HL-60/S4 treated with retinoic acid at 250 ng/mL for 4 days and 3 days (cell line): Measurements from ENCODE around the gene KCNB1.

Experiments
- in situ Hi-C: fragments of 300-500 bp; cut with MboI; formaldehyde crosslinking; loops from 2 replicates; pipeline ENCODE4 v1.7.0; 2022; ENCODE audit warnings: low sequenced_read_pairs

Gene KCNB1

GRCh38 chr20:49475292-49476015 is 7.0 kb downstream of the KCNB1 start:
- in situ Hi-C loops, result no loop called here

- in situ Hi-C loops, result no loop called here
Measured at GRCh38 chr20:49471397-49471796, 11.1 kb downstream of the KCNB1 start.

- in situ Hi-C loops, result no loop called here
Measured at GRCh38 chr20:49470922-49471321, 11.5 kb downstream of the KCNB1 start.

GRCh38 chr20:49469060-49469459 is 13.4 kb downstream of the KCNB1 start:
- in situ Hi-C loops, result no loop called here

GRCh38 chr20:49468412-49468811 is 14.1 kb downstream of the KCNB1 start:
- in situ Hi-C loops, result no loop called here

- in situ Hi-C loops, result no loop called here
Measured at GRCh38 chr20:49466114-49466912, 16.2 kb downstream of the KCNB1 start.

- in situ Hi-C loops, result no loop called here
Measured at GRCh38 chr20:49464556-49464955, 17.9 kb downstream of the KCNB1 start.

- in situ Hi-C loops, result no loop called here
Measured at GRCh38 chr20:49462626-49463025, 19.8 kb downstream of the KCNB1 start.

- in situ Hi-C loops, result no loop called here
Measured at GRCh38 chr20:49461894-49462620, 20.4 kb downstream of the KCNB1 start.

- in situ Hi-C loops, result no loop called here
Measured at GRCh38 chr20:49460916-49461315, 21.6 kb downstream of the KCNB1 start.

- in situ Hi-C loops, result no loop called here
Measured at GRCh38 chr20:49460131-49460530, 22.3 kb downstream of the KCNB1 start.

GRCh38 chr20:49459684-49460083 is 22.8 kb downstream of the KCNB1 start:
- in situ Hi-C loops, result no loop called here

GRCh38 chr20:49457444-49457843 is 25.0 kb downstream of the KCNB1 start:
- in situ Hi-C loops, result no loop called here

GRCh38 chr20:49456646-49457045 is 25.8 kb downstream of the KCNB1 start:
- in situ Hi-C loops, result no loop called here

- in situ Hi-C loops, result no loop called here
Measured at GRCh38 chr20:49455691-49456090, 26.8 kb downstream of the KCNB1 start.

- in situ Hi-C loops, result no loop called here
Measured at GRCh38 chr20:49452011-49452482, 30.4 kb downstream of the KCNB1 start.

GRCh38 chr20:49450281-49450721 is 32.2 kb downstream of the KCNB1 start:
- in situ Hi-C loops, result no loop called here

- in situ Hi-C loops, result no loop called here
Measured at GRCh38 chr20:49448917-49449316, 33.6 kb downstream of the KCNB1 start.

- in situ Hi-C loops, result no loop called here
Measured at GRCh38 chr20:49447946-49448809, 34.3 kb downstream of the KCNB1 start.

GRCh38 chr20:49447364-49447763 is 35.1 kb downstream of the KCNB1 start:
- in situ Hi-C loops, result no loop called here
